NCI-H1048 (cell line): ENCODE measurements around the gene TMEM247.

Experiments
- DNase-seq: peaks from one replicate; lab custom pipeline; 2025; lab: John Stamatoyannopoulos, UW

TMEM247 gene

GRCh38 chr2:46479265-46479664 is at the start of gene TMEM247:
TMEM247 (plus strand) TSS chr2:46479565.
- no peak for DNase-seq

- DNase-seq = no peak
Observed at GRCh38 chr2:46430413-46430812, 49.0 kb upstream of the TMEM247 start.

- DNase-seq = no peak
Observed at GRCh38 chr2:46430992-46431391, 48.4 kb upstream of the TMEM247 start.

- no peak for DNase-seq
Observed at GRCh38 chr2:46431481-46432235, 47.7 kb upstream of the TMEM247 start.

GRCh38 chr2:46434851-46435273 is 44.5 kb upstream of the TMEM247 start:
- no peak for DNase-seq

GRCh38 chr2:46435353-46435752 is 44.0 kb upstream of the TMEM247 start:
- DNase-seq = no peak

- DNase-seq = no peak
Observed at GRCh38 chr2:46435796-46436360, 43.5 kb upstream of the TMEM247 start.

- DNase-seq = no peak
Observed at GRCh38 chr2:46436800-46437199, 42.6 kb upstream of the TMEM247 start.

GRCh38 chr2:46438102-46438501 is 41.3 kb upstream of the TMEM247 start:
- DNase-seq = no peak

- DNase-seq = no peak
Observed at GRCh38 chr2:46438794-46439193, 40.6 kb upstream of the TMEM247 start.

GRCh38 chr2:46439582-46439981 is 39.8 kb upstream of the TMEM247 start:
- DNase-seq = no peak

GRCh38 chr2:46441838-46442712 is 37.3 kb upstream of the TMEM247 start:
- no peak for DNase-seq

GRCh38 chr2:46444732-46445131 is 34.6 kb upstream of the TMEM247 start:
- no peak for DNase-seq

- no peak for DNase-seq
Observed at GRCh38 chr2:46445556-46445955, 33.8 kb upstream of the TMEM247 start.

- no peak for DNase-seq
Observed at GRCh38 chr2:46446871-46447568, 32.3 kb upstream of the TMEM247 start.

- DNase-seq = no peak
Observed at GRCh38 chr2:46447649-46448048, 31.7 kb upstream of the TMEM247 start.

GRCh38 chr2:46448111-46448510 is 31.3 kb upstream of the TMEM247 start:
- DNase-seq = no peak

GRCh38 chr2:46448641-46449040 is 30.7 kb upstream of the TMEM247 start:
- no peak for DNase-seq

GRCh38 chr2:46449700-46450099 is 29.7 kb upstream of the TMEM247 start:
- no peak for DNase-seq

- no peak for DNase-seq
Observed at GRCh38 chr2:46451131-46451711, 28.1 kb upstream of the TMEM247 start.

GRCh38 chr2:46456789-46457188 is 22.6 kb upstream of the TMEM247 start:
- no peak for DNase-seq
